HG02973 (cell line): Measurements from ENCODE around the gene ORM1.
"Not testable (repeated sequence)": the region's sequence is repeated elsewhere in the genome, so short reads cannot be mapped to it uniquely, and the experiment has no call there.

Source experiments
- ATAC-seq: cut with Tn5 transposase; IDR thresholded peaks from one replicate; pipeline ENCODE4 v1.9.1; 2021; ENCODE audit warnings: moderate library complexity; ENCODE audit not compliant: unreplicated experiment

The ORM1 gene

DNA sequence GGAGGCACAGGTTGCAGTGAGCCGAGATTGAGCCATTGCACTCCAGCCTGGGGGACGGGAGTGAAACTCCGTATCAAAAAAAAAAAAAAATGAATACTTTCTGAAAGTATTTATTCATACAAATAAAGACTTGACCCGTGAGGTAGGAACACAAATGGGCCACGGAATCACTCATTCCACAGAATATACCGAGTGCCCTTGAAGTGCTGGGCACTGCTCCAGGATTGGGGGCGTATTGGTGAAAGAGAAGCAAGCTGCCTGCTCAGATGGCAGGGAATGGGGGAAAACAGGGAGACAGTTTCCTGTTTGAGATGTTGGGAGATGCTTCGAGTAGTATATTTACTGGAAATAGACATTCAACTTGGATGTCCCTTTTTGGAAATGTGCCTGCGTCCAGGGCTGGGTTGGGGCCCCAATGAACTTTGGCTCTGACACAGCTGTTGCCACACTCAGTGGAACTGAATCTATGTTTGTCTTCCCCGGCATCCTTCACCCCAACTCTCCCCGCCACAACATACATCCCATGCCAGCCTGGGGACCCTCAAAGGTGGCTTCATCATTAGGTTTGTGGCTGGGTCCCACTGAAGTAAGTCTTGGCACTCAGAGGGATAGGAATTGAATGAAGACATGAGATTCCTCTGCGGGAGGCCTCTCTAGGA lies 609 bp upstream of the ORM1 start:
- not testable (repeated sequence) for ATAC-seq

DNA sequence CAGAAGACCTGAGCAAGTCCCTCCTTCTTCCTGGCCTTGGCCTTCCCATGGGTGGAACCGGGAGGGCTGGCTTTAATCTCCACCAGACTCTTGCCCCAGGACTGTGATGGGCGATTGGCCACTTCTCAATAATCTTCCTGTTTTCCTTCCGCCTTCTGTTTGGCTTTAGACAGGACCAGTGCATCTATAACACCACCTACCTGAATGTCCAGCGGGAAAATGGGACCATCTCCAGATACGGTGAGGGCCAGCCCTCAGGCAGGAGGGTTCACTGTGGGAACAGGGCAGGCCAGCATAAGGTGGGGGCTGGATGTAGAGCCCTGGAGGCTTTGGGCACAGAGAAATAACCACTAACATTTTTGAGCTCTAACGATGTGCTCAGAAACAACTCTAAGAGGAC lies 951 bp downstream of the ORM1 start:
- not testable (repeated sequence) for ATAC-seq

DNA sequence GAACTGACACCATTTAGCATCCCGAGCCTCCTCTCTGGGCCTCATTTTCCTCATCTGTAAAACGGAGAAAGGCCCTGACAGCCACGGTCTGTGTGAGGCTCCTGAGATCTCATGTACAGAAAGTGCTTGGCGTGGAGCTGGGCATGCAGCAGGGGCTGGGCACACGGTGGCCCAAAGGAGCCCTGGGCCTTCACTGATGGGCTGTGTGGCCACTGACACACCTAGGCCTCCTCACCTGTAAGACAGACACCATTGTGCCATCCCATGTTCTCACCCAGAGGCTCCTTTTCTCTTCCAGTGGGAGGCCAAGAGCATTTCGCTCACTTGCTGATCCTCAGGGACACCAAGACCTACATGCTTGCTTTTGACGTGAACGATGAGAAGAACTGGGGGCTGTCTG lies 1.6 kb downstream of the ORM1 start:
- ATAC-seq: no peak

DNA sequence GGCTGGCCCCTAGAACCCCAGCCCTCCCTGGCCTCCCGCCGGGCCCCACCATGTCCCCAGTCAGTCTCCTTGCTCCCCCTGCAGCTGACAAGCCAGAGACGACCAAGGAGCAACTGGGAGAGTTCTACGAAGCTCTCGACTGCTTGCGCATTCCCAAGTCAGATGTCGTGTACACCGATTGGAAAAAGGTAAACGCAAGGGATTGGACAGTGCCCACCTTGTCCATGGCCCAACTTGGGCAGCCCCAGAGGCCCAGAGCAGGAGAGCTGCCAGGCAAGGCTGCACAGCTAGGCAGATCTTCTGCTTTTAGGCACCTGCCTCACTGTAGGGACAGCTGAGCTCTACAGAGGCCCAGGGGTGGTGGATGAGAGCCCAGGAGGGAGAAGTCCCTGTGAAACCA lies 2.1 kb downstream of the ORM1 start:
- ATAC-seq: not testable (repeated sequence)

DNA sequence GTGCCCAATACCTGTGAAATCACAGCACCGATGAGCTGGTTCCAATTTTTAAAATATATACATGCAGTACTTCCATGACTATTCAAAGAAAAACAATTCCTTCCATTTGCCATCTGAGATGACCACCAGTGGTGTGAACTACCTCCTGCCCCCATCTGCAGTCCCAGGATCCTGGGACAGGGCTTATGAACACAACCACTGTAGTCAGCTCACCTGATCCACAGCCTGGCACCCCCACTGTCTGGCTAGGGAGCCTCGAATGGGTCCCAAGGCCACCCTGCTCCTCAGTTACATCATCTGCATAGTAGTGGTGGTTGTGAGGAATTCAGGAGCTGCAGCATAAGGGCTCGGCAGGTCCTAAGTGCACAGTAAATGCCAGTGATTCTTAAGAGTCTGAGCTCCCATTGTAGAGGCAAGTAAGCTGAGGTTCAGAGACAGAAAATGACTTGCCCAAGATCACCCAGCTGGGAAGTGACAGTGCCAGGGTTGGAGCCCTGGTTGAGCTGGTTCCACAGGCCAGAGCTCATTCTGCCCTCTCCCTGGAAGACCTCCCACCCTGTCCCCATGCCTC lies 2.9 kb downstream of the ORM1 start:
- ATAC-seq: not testable (repeated sequence)

DNA sequence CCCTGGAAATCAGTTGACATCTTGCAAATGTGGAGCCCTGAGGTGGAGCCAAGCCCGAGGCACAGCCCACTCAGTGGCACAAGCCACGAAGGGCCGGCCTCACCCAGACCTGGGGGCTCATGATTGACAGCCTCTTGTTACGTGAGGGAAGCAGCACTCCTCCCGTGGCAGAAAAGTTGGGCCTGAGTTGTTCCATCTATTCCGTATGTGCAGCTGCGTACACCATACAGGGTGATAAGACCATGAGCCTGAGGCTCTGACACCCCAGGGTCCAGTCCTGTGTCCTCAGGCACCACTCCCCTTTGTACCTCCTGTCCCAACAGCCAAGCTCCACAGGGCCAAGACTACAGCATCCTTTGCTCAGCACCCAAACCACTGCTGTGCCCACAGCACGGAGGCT lies 4.9 kb downstream of the ORM1 start:
- no peak for ATAC-seq

DNA sequence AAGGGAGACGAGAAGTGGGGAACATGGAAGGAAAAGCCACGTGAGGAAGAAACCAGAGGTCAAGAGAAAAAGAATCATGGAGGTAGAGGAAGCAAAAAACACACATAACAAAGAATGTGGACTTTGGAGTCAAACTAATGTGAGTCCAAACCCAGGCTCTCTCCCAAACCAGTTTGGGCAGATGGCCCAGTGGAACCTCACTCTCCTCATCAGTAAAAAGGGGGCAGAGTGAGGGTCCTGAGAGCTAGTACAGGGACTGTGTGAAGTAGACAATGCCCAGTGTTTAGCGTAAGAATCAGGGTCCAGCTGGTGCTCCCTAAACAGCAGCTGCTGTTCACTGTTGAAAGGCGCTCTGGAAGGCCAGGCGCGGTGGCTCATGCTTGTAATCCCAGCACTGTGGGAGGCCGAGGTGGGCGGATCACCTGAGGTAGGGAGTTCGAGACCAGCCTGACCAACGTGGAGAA lies 5.5 kb downstream of the ORM1 start:
- ATAC-seq: not testable (repeated sequence)

DNA sequence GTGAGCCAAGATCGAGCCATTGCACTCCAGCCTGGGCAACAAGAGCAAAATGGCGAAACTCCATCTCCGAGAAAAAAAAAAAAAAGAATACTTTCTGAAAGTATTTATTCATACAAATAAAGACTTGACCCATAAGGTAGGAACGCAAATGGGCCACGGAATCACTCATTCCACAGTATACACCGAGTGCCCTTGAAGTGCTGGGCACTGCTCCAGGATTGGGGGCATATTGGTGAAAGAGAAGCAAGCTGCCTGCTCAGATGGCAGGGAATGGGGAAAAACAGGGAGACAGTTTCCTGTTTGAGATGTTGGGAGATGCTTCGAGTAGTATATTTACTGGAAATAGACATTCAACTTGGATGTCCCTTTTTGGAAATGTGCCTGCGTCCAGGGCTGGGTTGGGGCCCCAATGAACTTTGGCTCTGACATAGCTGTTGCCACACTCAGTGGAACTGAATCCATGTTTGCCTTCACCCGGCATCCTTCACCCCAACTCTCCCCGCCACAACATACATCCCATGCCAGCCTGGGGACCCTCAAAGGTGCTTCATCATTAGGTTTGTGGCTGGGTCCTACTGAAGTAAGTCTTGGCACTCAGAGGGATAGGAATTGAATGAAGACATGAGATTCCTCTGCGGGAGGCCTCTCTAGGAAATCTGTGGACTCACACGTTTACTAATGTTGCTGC lies 6.2 kb downstream of the ORM1 start:
- ATAC-seq: not testable (repeated sequence)

DNA sequence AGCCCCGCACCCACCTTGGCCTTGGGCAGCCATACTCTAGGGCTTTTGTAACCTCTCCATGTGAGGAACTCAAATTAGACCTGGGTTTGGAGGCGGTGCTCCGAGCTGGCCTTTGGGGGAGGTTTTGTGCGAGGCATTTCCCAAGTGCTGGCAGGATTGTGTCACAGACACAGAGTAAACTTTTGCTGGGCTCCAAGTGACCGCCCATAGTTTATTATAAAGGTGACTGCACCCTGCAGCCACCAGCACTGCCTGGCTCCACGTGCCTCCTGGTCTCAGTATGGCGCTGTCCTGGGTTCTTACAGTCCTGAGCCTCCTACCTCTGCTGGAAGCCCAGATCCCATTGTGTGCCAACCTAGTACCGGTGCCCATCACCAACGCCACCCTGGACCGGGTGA lies 6.7 kb downstream of the ORM1 start, which contains the start of gene ORM2:
TSS of gene ORM2 (plus strand) at position 245 of the 398 bp plus-strand sequence. CDS start at position 281, 36 bp downstream.
- ATAC-seq: not testable (repeated sequence)

DNA sequence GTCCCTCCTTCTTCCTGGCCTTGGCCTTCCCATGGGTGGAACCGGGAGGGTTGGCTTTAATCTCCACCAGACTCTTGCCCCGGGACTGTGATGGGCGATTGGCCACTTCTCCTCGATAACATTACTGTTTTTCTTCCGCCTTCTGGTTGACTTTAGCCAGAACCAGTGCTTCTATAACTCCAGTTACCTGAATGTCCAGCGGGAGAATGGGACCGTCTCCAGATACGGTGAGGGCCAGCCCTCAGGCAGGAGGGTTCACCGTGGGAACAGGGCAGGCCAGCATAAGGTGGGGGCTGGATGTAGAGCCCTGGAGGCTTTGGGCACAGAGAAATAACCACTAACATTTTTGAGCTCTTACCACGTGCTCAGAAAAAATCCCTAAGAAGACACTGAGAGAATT lies 7.7 kb downstream of the ORM1 start:
- no peak for ATAC-seq

DNA sequence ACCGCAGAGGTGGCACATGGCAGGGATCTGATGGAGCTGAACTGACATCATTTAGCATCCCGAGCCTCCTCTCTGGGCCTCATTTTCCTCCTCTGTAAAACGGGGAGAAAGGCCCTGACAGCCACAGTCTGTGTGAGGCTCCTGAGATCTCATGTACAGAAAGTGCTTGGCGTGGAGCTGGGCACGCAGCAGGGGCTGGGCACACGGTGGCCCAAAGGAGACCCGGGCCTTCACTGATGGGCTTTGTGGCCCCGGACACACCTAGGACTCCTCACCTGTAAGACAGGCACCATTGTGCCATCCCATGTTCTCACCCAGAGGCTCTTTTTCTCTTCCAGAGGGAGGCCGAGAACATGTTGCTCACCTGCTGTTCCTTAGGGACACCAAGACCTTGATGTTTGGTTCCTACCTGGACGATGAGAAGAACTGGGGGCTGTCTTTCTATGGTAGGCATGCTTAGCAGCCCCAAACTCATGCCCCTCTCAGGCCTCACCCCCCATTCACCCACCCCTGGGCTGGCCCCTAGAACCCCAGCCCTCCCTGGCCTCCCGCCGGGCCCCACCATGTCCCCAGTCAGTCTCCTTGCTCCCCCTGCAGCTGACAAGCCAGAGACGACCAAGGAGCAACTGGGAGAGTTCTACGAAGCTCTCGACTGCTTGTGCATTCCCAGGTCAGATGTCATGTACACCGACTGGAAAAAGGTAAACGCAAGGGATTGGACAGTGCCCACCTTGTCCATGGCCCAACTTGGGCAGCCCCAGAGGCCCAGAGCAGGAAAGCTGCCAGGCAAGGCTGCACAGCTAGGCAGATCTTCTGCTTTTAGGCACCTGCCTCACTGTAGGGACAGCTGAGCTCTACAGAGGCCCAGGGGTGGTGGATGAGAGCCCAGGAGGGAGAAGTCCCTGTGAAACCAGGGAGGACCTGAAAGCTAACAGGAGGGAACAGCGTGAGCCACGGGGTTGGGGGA lies 8.6 kb downstream of the ORM1 start:
- ATAC-seq: not testable (repeated sequence)

DNA sequence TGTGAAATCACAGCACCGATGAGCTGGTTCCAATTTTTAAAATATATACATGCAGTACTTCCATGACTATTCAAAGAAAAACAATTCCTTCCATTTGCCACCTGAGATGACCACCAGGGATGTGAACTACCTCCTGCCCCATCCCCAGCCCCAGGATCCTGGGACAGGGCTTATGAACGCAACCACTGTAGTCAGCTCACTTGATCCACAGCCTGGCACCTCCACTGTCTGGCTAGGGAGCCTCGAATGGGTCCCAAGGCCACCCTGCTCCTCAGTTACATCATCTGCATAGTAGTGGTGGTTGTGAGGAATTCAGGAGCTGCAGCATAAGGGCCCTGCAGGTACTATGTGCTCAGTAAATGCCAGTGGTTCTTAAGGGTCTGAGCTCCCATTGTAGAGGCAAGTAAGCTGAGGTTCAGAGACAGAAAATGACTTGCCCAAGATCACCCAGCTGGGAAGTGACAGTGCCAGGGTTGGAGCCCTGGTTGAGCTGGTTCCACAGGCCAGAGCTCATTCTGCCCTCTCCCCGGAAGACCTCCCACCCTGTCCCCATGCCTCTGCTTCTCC lies 9.7 kb downstream of the ORM1 start:
- not testable (repeated sequence) for ATAC-seq

DNA sequence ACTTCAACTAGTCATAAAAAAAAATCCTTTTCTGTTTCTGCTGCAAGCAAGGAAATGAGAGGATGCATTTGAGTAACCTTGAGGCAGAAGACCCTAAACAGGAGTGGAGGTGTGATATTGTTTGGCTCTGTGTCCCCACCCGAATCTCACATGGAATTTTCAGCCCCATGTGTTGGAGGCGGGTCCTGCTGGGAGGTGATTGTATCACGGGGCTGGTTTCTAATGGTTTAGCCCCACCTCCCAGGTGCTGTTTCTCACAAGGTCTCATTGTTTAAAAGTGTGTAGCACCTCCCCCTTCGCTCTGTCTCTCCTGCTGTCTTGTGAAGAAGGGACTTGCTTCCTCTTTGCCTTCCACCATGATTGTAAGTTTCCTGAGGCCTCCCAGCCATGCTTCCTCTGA lies 10.8 kb downstream of the ORM1 start:
- ATAC-seq: not testable (repeated sequence)

DNA sequence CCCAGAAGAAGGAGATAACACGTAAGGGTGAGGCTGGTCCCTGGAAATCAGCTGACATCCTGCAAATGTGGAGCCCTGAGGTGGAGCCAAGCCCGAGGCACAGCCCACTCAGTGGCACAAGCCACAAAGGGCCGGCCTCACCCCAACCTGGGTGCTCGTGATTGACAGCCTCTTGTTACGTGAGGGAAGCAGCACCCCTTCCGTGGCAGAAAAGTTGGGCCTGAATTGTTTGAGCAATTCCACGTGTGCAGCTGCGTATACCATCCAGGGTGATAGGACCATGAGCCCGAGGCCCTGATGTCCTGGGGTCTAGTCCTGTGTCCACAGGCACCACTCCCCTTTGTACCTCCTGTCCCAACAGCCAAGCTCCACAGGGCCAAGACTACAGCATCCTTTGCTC lies 11.6 kb downstream of the ORM1 start:
- ATAC-seq: no peak

DNA sequence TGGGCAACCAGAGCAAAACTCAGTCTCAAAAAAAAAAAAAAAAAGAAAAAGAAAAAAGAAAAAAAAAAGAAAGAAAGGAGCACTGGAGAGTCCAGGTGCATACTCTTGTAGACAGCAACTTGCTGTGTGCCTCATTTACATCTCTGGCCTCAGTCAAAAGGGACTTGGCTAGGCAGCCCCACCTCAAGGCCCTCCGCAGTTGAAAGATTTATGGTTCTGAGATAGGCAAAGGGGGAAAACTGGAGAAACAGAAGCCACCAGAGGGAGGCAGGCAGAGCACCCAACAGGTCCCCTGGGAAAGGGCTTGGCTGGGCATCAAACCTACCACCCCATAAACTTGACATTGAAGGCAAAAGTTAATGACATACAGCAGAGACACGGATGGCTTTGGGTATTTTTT lies 12.8 kb downstream of the ORM1 start:
- no peak for ATAC-seq

DNA sequence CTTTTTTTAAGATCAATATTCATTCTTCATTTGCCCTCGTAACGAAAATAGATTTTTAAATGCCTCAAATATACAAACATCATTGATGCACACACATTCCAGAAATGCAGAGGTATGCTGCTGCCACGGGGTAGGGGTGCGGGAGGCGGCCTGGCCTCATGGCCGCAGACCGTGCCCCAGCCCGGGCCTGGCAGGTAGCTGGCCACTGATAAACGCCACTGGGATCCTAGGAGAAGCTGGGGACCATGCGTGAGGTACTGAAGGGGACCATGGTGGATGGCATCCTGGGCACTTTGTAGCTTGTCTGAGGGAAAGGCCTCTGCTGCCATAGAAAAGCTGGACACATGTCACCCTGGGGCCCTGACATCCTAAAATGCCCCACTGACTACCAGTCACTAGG lies 13.3 kb downstream of the ORM1 start:
- ATAC-seq: no peak

DNA sequence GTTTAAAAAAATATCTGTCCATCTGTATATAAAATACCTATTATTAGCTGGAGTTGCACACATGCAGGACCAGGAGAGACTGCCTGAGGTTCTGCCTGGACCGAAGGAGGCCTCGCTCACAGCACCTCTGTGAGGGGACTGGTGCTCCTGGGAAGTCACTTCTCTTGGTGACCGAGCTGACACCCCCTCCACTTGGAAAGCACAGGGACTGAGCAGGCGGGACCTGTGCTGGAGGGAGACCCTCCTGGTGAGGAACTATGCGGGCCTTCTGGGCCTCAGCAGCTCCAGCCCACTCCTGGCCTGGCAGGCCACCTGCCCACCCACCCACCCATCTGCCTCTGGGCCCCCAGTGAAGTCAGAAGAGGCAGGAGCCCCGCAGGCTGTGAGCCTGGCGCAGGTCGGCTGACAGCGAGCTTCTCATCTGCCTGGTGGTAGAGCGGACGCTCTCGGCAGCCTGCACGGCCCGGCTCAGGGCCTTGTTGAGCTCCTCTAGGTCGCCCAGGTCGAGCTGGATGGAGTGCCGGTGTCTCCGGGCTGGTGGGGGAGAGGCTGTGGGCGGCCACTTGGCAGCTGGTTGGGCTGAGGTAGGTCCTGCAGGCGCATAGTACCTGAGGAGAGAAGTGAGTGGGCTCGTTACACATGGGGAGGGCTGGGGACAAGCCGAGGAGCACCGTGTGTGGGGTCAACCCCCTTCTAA lies 13.9 kb downstream of the ORM1 start:
- no peak for ATAC-seq

DNA sequence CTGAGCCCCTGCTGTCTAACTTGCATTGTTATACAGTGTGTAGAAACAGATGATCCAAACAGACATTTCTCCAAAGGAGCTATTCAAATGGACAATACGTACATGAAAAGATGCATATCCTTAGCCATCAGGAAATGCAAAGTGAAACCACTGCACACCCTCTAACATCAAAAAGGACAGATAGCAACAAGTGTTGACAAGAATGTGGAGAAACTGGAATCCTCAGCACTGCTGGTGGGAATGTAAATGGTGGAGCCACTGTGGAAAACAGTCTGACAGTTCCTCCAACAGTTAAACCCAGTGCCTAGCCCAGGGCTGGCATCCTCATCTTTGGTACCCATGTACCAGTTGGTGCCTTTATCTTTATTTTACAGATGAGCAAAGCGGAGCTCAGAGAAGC lies 15.3 kb downstream of the ORM1 start:
- ATAC-seq: no peak

DNA sequence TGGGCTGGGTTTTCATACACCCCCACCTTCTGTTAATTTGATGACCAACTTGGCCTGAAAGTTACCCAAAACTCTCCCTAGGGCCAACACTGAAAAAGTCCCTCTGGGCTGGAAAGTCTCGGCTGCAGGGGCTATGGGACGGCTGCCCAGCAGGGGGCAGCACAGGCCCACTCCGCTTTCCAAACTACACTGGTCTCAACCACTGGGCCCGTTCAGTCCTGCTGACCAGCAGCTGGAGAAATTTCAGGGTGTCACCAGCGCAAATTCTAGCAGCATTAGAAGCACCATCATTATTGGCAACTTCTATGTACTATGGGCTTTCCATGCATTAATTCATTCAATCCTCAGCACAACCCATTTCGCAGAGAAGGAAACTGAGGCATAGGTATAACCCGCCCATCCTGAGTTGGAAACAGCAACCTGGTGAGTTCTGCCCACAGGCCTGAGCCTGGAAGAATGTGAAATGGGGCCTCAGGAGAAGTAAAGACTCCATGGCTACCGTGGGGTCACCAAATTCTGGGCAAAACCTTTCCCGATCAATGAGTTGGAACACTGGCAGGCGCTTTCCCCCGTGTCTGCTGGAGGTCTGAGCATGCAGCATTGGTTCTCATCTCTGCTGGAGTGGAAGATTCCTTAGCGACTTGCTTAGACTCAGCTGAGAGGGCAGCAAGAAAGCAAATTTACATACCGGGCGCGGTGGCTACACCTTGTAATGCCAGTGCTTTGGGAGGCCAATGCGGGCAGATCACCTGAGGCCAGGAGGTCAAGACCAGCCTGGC lies 16.4 kb downstream of the ORM1 start:
- no peak for ATAC-seq
